Measurements from ENCODE around the gene KDM5A. TPM values are rescaled to one million over a fixed set of nuclear protein-coding genes. Genes with fewer than 3 reads are reported as not detected.

KDM5A gene
- total RNA-seq, 3 donors from 2014 or later: 54.6 to 76.2 (median 74.9) TPM

DNA sequence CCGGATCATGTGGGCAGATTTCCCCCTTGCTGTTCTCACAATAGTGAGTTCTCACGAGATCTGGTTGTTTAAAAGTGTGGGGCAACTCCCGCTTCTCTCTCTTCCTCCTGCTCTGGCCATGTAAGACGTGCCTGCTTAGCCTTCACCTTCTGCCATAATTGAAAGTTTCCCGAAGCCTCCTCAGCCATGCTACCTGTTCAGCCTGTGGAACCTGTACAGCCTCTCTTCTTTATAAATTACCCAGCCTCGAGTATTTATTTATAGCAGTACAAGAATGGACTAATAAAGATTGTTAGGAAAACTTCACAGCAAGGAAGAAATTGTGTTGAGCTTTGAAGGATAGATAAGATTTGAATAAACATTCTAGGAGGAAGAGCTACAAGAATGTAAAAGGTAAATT, 52.1 kb downstream of the KDM5A start:
- Histone ChIP-seq H3K4me1 (ENCODE audit: low read depth) (no peaks in the 10 kb centered on the region), H3K9me3 (no peaks in the 10 kb centered on the region), H3K4me3 (no peak overlapping the region), H3K36me3 (ENCODE audit: low read depth) (no peaks in the 10 kb centered on the region)
- no peak for DNase-seq
- no peak for ATAC-seq
- intact Hi-C loops (cut with DNase I, micrococcal nuclease): no loop called here
- TF ChIP-seq, protein P1, sequence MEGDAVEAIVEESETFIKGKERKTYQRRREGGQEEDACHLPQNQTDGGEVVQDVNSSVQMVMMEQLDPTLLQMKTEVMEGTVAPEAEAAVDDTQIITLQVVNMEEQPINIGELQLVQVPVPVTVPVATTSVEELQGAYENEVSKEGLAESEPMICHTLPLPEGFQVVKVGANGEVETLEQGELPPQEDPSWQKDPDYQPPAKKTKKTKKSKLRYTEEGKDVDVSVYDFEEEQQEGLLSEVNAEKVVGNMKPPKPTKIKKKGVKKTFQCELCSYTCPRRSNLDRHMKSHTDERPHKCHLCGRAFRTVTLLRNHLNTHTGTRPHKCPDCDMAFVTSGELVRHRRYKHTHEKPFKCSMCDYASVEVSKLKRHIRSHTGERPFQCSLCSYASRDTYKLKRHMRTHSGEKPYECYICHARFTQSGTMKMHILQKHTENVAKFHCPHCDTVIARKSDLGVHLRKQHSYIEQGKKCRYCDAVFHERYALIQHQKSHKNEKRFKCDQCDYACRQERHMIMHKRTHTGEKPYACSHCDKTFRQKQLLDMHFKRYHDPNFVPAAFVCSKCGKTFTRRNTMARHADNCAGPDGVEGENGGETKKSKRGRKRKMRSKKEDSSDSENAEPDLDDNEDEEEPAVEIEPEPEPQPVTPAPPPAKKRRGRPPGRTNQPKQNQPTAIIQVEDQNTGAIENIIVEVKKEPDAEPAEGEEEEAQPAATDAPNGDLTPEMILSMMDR (IDR thresholded peaks at IDR 0.05): no peak

DNA sequence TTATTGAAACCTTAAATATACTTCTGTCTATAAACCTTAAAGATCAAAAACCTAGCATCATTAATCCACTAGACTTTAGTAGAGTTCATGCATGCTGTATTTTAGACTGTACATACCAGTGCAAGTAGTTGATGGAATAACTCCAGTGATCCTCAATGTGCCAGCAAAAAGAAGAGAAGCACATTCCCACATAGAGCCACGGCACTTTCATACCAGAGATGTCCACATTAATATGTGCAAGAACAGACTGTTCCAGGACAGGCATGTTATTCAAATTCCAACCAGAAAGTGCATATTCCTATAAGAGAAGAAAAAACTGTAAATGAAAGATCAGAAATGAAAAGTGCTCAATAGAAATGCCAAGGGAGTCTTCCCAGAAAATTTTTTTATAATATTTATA, 55.0 kb downstream of the KDM5A start:
- Histone ChIP-seq H3K4me1 (ENCODE audit: low read depth) (no peaks in the 10 kb centered on the region), H3K4me3 (no peak overlapping the region), H3K9me3 (no peaks in the 10 kb centered on the region), H3K36me3 (ENCODE audit: low read depth) (no peaks in the 10 kb centered on the region)
- DNase-seq: no peak
- intact Hi-C loops (cut with DNase I, micrococcal nuclease): no loop called here
- no peak for ATAC-seq
- TF ChIP-seq, protein P1 (IDR thresholded peaks at IDR 0.05): no peak

DNA sequence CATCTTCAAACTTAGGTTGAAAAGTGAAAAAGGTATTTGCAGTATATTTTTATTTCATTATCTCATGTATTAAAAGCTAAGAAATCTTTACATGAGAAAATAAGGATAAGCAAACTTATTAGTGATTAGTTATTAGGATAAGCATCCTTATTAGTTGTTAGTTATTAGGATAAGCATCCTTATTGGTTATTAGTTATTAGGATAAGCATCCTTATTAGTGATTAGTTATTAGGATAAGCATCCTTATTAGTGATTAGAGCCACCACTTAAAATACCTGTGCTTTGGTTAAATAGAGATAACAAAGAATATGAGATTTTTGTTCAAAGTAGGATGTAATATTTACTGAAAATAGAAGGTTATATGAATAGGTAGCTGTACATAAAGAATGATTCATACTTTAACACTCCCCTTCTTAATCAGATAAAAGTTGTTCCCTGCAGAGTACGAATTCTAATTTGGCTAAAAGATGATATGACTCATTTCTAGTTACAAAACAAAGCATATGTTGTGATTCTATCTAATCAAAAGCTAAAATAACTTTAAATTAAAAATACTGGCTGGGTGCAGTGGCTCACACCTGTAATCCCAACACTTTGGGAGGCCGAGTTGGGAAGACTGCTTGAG, 56.4 kb downstream of the KDM5A start:
- Histone ChIP-seq H3K4me1 (ENCODE audit: low read depth) (no peaks in the 10 kb centered on the region), H3K9me3 (no peaks in the 10 kb centered on the region), H3K4me3 (no peak overlapping the region), H3K36me3 (ENCODE audit: low read depth) (no peaks in the 10 kb centered on the region)
- DNase-seq (no peak), ATAC-seq (no peak)
- intact Hi-C loops (cut with DNase I, micrococcal nuclease): no loop called here
- TF ChIP-seq, protein P1 (IDR thresholded peaks at IDR 0.05): no peak

DNA sequence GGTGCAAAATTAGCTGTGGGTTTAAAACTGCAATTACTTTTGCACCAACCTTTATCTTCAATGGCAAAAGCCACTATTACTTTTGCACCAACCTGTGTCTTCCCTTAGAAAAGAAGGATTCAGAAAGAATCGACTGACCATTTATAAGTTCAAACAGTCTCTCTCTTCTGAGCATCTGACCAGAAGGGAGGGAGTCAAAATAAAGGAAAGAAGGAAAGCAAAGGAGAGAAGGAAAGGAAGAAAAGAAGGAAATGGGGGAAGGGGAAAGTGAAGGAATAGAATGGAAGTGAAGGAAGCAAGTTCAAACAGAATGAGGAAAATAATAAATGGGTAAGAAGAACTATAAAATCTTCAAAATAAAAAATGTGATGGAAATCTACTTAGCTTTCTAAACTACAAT, 57.8 kb downstream of the KDM5A start:
- DNase-seq (no peak), ATAC-seq (no peak)
- intact Hi-C loops (cut with DNase I, micrococcal nuclease): no loop called here

DNA sequence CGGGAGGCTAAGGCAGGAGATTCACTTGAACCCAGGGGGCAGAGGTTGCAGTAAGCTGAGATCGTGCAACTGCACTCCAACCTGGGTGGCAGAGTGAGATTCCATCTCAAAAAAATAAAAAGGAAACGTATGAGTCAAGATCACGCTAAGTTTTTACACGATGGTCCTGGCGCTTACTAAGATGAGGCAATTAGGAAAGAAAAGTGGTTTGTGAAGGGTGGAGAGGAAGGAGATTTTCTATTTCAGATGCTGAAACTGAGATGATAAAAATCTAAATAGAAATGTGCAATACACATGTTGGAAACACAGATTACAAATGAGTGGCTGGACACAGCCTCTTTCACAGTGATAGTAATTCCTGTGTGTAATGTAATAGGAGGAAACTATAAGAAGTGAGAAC, 63.2 kb downstream of the KDM5A start:
- Histone ChIP-seq H3K4me1 (ENCODE audit: low read depth) (no peaks in the 10 kb centered on the region), H3K9me3 (no peaks in the 10 kb centered on the region), H3K4me3 (no peak overlapping the region), H3K36me3 (ENCODE audit: low read depth) (peaks cover 10% of the 10 kb centered on the region)
- no peak for ATAC-seq
- intact Hi-C loops (cut with DNase I, micrococcal nuclease): no loop called here
- TF ChIP-seq, protein P1 (IDR thresholded peaks at IDR 0.05): no peak
- DNase-seq: no peak

More for the DNA sequence above, 57.8 kb downstream of the KDM5A start:
- Histone ChIP-seq H3K36me3 (ENCODE audit: low read depth) (peaks cover under 1% of the 10 kb centered on the region), H3K4me3 (no peak overlapping the region), H3K9me3 (no peaks in the 10 kb centered on the region), H3K4me1 (ENCODE audit: low read depth) (no peaks in the 10 kb centered on the region)
- TF ChIP-seq, protein P1 (IDR thresholded peaks at IDR 0.05): no peak

DNA sequence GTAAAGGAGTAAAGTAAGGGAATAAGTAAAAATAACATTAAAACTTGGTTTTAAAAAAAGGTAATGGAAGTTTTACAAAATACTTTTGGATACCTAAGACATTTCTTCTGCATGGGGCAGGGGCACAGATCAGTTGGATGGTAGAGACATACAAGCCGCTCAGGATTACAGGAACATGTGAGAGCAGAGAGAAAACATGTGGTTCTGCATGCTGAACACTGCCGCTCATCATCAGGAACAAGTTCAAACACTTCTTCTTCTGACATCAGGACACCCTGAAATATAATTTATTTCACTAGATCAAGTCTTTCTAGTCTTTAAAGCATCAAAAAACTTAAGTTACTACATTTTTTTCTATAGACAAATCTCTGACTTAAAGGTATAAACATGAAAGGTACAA, 65.6 kb downstream of the KDM5A start:
- TF ChIP-seq, protein P1 (IDR thresholded peaks at IDR 0.05): no peak
- Histone ChIP-seq H3K4me3 (no peak overlapping the region), H3K4me1 (ENCODE audit: low read depth) (no peaks in the 10 kb centered on the region), H3K9me3 (no peaks in the 10 kb centered on the region), H3K36me3 (ENCODE audit: low read depth) (peaks cover 19% of the 10 kb centered on the region)
- ATAC-seq (no peak), DNase-seq (no peak)
- intact Hi-C loops (cut with DNase I, micrococcal nuclease): no loop called here
